Loucy (cell line): ENCODE measurements around the gene KAT14.
"Not testable (repeated sequence)": the region's sequence is repeated elsewhere in the genome, so short reads cannot be mapped to it uniquely, and the experiment has no call there.

Experiments
- H2AFZ ChIP-seq: fragments of 200-600 bp; sonication (generic); 2 replicates; pipeline ENCODE4 v1.6.0; 2016; ENCODE audit warnings: antibody characterized with exemption, mild to moderate bottlenecking, low read length, moderate library complexity
- H3F3A ChIP-seq: fragments of 200-600 bp; 2 replicates; pipeline ENCODE4 v1.6.0; 2016; ENCODE audit warnings: antibody characterized with exemption, low read depth, mild to moderate bottlenecking
- H3K27me3 ChIP-seq: fragments of 200-600 bp; sonication (generic); 2 replicates; pipeline ENCODE4 v1.6.1; 2014; ENCODE audit warnings: low read length, mild to moderate bottlenecking; ENCODE audit not compliant: insufficient read depth, poor library complexity, severe bottlenecking
- H3K36me3 ChIP-seq: fragments of 200-600 bp; sonication (generic); 2 replicates; pipeline ENCODE4 v1.6.1; 2016; ENCODE audit warnings: low read length; ENCODE audit not compliant: insufficient read depth
- H3K4me1 ChIP-seq: fragments of 200-600 bp; sonication (generic); 2 replicates; pipeline ENCODE4 v1.5.1; 2014; ENCODE audit warnings: low read length, mild to moderate bottlenecking; ENCODE audit not compliant: insufficient read depth, poor library complexity, severe bottlenecking
- H3K4me2 ChIP-seq: fragments of 200-600 bp; sonication (generic); 2 replicates; pipeline ENCODE4 v1.6.0; 2014; ENCODE audit warnings: antibody characterized with exemption, low read length, low read depth, mild to moderate bottlenecking; ENCODE audit not compliant: poor library complexity, severe bottlenecking
- H3K4me3 ChIP-seq: fragments of 200-600 bp; sonication (generic); 2 replicates; pipeline ENCODE4 v1.5.1; 2014; ENCODE audit warnings: low read length, mild to moderate bottlenecking, mixed read lengths; ENCODE audit not compliant: poor library complexity, severe bottlenecking
- H3K79me2 ChIP-seq: fragments of 200-600 bp; sonication (generic); 2 replicates; pipeline ENCODE4 v1.6.1; 2014; ENCODE audit warnings: low read length; ENCODE audit not compliant: insufficient read depth
- H3K9ac ChIP-seq: fragments of 200-600 bp; sonication (generic); 2 replicates; pipeline ENCODE4 v1.6.0; 2014; ENCODE audit warnings: mild to moderate bottlenecking, low read depth, low read length, moderate library complexity; ENCODE audit not compliant: poor library complexity, severe bottlenecking
- H3K9me2 ChIP-seq: fragments of 200-600 bp; sonication (generic); replicated peaks from 2 replicates; pipeline ENCODE4 v1.6.1; 2016; ENCODE audit warnings: low read depth, low read length, mixed read lengths
- H3K9me3 ChIP-seq: fragments of 200-600 bp; sonication (generic); 2 replicates; pipeline ENCODE4 v1.6.1; 2014; ENCODE audit warnings: mild to moderate bottlenecking, antibody characterized with exemption, low read length, low read depth; ENCODE audit not compliant: insufficient read depth
- H4K20me1 ChIP-seq: fragments of 200-600 bp; sonication (generic); 2 replicates; pipeline ENCODE4 v1.6.0; 2014; ENCODE audit warnings: antibody characterized with exemption, low read length, mild to moderate bottlenecking; ENCODE audit not compliant: insufficient read depth, poor library complexity, severe bottlenecking
- CTCF ChIP-seq: fragments of 200-600 bp; sonication (generic); conservative IDR thresholded peaks from 2 replicates; pipeline ENCODE4 v1.5.1; 2014; ENCODE audit warnings: mild to moderate bottlenecking, antibody characterized with exemption, low read length
- EZH2phosphoT487 ChIP-seq: fragments of 200-600 bp; IDR thresholded peaks from 2 replicates; pipeline ENCODE4 v1.6.1; 2018; ENCODE audit warnings: antibody characterized with exemption, mild to moderate bottlenecking, moderate library complexity, borderline replicate concordance

The KAT14 gene

GRCh38 chr20:18223409-18223808 lies 85.7 kb downstream of the KAT14 start:
- H3K4me3 ChIP-seq = no peak overlapping the region
- no peaks in the 10 kb centered on the region for H4K20me1 ChIP-seq
- H3K79me2 ChIP-seq = no peaks in the 10 kb centered on the region
- no peak for TF ChIP-seq EZH2phosphoT487
- no peak for TF ChIP-seq CTCF
- no peaks in the 10 kb centered on the region for H3K9me2 ChIP-seq
- H3K9ac ChIP-seq = no peak overlapping the region
- H3K9me3 ChIP-seq = no peaks in the 10 kb centered on the region
- H2AFZ ChIP-seq = no peak overlapping the region
- no peaks in the 10 kb centered on the region for H3F3A ChIP-seq
- H3K36me3 ChIP-seq = no peaks in the 10 kb centered on the region
- H3K27me3 ChIP-seq = no peaks in the 10 kb centered on the region
- no peaks in the 10 kb centered on the region for H3K4me1 ChIP-seq
- no peak overlapping the region for H3K4me2 ChIP-seq

GRCh38 chr20:18224968-18225568 lies 87.4 kb downstream of the KAT14 start:
- Histone ChIP-seq H3K27me3 (no peaks in the 10 kb centered on the region), H3K4me3 (no peak overlapping the region), H3K36me3 (no peaks in the 10 kb centered on the region), H4K20me1 (no peaks in the 10 kb centered on the region), H3K9me3 (no peaks in the 10 kb centered on the region), H3K79me2 (no peaks in the 10 kb centered on the region), H3K4me2 (no peak overlapping the region), H3K9me2 (no peaks in the 10 kb centered on the region), H3K4me1 (no peaks in the 10 kb centered on the region), H3F3A (no peaks in the 10 kb centered on the region), H3K9ac (no peak overlapping the region), H2AFZ (no peak overlapping the region)
- TF ChIP-seq EZH2phosphoT487 (no peak), CTCF (no peak)

- H3K4me3 ChIP-seq = no peak overlapping the region
- H3K9ac ChIP-seq = no peak overlapping the region
Measured at GRCh38 chr20:18225632-18226031, 88.0 kb downstream of the KAT14 start.

GRCh38 chr20:18226741-18227140 lies 89.1 kb downstream of the KAT14 start:
- H4K20me1 ChIP-seq, H3K9ac ChIP-seq, H3K36me3 ChIP-seq, H3F3A ChIP-seq, H3K4me1 ChIP-seq, H3K27me3 ChIP-seq, H3K9me3 ChIP-seq, H3K79me2 ChIP-seq, H3K4me3 ChIP-seq, H3K4me2 ChIP-seq, H3K9me2 ChIP-seq, H2AFZ ChIP-seq: not testable (repeated sequence)

More at GRCh38 chr20:18225632-18226031, 88.0 kb downstream of the KAT14 start:
- Histone ChIP-seq H3K27me3 (no peaks in the 10 kb centered on the region), H3K9me3 (no peaks in the 10 kb centered on the region), H3F3A (no peaks in the 10 kb centered on the region), H3K4me1 (no peaks in the 10 kb centered on the region), H3K4me2 (no peak overlapping the region), H3K9me2 (no peaks in the 10 kb centered on the region), H2AFZ (no peak overlapping the region), H3K36me3 (no peaks in the 10 kb centered on the region), H3K79me2 (no peaks in the 10 kb centered on the region), H4K20me1 (no peaks in the 10 kb centered on the region)
- TF ChIP-seq EZH2phosphoT487 = no peak
- no peak for TF ChIP-seq CTCF
